Activated CD8-positive, alpha-beta memory T cell treated with anti-CD3 and anti-CD28 coated beads for 36 hours (primary cell): ENCODE data around the gene MAPK8IP2. TPM values are rescaled to one million over a fixed set of nuclear protein-coding genes. Genes with fewer than 3 reads are reported as not detected.
"Not testable (repeated sequence)": the region's sequence is repeated elsewhere in the genome, so short reads cannot be mapped to it uniquely, and the experiment has no call there.

Experiments
- CTCF ChIA-PET: fragments of 350-600 bp; sonication (Branson Sonifier 250); formaldehyde crosslinking; loops from one replicate; lab custom pipeline; 2021; ENCODE audit warnings: antibody characterized with exemption; lab: Charles Lee
- POLR2A ChIA-PET: fragments of 350-600 bp; sonication (Branson Sonifier 250); formaldehyde crosslinking; loops from one replicate; lab custom pipeline; 2021; ENCODE audit warnings: antibody characterized with exemption; lab: Charles Lee
- total RNA-seq, 2 experiments: library from RNA; stranded (reverse); gene quantifications; one replicate each; pipeline ENCODE4 v1.2.3, GENCODE V29; 2021

The MAPK8IP2 gene
- total RNA-seq, 2 experiments from 2014 or later = 0.08 to 0.11 TPM

DNA sequence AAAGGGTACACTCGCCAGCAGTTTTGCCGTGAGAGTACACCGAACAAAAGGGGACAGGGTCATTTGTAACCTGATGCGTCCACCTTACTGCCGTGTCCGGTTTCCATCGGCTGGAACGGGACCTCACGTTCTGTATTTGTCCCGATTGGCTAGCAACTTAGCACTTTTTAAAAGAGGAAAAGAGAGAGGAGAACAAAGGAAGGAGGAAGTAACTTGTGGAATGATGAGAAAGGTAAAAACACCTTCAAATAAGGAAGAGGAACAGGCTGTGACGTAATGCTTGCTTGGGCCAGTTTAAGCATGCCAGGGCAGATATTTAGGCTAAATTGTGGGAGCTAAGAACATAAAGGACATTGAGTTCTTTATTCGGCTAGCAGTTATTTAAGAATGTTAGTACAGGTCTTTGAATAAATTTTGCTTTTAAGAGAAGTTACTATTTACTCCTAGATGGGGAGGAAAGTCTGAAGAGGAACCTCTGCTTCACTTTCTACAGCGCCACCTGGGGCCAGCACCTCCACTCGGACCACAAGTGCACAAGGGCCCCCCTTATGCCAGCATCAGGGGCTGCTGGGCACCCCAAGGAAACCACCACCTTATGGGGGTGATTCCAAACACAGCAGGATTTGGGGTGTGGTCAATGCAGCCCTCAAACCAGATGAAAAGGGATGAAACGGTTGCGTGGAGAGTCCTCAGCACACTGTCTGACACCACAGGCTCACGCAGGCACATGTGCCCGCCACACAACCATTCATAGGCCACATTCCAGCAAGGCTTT, 21.5 kb downstream of the MAPK8IP2 start:
- ChIA-PET POLR2A (interaction anchor here (0.6 to 3.0 kb wide), 6 partner anchors 74 to 431 kb away, joined by 3 to 35 read pairs (median 9); partner anchors contain the start of genes LMF2, NCAPH2 and SCO2), CTCF (interaction anchor here (1.2 to 3.0 kb wide), 8 partner anchors 59 to 97 kb away, joined by 3 to 47 read pairs (median 16); partner anchors contain the start of genes KLHDC7B, SCO2, SYCE3 and TYMP)

DNA sequence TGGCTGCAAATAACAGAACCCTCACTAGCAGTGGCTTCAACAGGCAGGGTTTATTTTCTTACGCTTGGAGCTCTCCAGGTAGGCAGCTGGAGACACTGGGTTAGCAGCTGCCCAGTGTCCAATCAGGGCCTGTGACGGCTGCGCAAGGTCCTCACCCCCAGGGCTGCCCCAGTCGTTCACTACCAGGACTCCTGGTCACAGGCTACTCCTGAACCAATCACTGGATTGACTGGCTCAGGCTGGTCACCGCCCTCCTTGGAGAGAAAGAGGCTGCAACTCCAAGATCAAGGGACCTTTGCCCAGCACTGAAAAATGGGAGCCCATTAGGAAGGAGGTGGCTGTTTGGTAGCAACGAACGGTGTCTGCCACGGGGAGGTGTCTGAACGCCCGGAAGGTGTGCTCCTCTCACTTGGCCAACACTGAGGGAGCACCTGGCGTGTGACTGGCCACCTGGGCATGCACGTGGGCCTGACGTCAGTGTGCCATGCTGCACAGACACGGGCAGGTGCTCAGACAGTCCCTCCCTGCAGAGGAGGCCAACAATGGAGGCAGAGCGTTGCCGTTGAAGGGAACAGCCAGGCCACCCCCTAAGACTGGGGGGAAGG, 22.2 kb downstream of the MAPK8IP2 start:
- CTCF ChIA-PET = interaction anchor here (1.2 to 3.0 kb wide), 2 partner anchors 84 to 97 kb away, joined by 3 to 21 read pairs; partner anchors contain the start of gene SCO2
- POLR2A ChIA-PET = interaction anchor here (3.0 kb wide), 1 partner anchor 97 kb away, joined by 35 read pairs; the partner anchor contains the start of gene SCO2

DNA sequence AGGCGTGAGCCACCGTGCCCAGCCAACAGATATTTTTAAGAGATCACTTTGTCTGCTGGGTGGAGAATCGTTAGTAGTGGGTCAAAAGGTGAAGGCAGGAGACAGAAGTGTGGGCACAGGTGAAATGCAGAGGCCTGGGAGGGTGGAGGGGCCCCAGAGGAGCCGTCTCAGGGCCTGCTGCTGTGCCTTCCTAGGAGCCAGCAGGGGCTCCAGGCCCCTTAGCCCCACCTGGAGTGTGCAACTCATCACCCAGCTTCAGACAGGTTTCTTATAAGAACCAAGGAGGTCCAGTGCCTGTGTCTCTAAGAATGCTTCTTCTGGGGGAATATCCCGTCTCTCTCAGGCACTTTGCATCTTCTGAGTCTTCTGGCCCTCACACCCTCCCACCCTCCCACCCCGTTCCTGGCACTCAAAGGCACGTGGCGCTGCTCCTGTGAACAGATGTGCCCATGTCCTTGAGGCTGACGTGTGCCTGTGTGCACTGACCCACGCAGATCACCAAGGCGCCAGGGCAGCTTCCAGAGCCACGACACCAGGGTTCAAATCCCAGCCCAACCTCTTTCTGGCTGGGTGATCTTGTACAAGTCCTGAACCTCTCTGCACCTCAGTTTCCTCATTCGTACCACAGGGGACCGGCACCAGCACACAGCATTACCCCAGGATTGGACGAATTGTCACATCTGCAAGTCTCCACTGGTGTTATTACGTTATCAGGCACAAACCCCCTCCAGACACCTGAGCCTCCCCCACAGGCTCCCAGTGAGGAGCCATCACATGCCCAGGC, 23.9 kb downstream of the MAPK8IP2 start:
- ChIA-PET CTCF (no interaction called here), POLR2A (no interaction called here)

DNA sequence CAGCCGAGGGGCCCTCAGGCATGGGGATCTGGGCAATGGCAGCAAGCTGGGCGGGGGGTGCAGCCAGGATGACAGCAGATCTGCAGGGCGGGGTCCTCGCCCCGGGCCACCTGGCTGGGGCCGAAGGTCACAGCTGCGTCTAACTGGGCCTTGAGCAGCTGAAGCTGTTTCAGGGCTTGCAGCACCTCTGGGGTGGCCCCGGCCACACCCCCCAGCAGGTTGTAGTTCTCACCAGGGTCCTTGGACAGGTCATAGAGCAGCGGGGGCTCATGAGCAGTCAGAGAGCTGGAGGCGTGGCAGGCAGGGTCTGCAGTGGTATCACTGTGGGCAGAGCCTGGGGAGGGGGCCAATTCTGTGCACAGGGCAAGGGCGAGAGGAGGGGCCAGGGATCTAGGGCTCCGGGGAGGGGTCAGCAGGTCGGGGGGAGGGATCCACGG, 24.6 kb downstream of the MAPK8IP2 start:
- POLR2A ChIA-PET = no interaction called here
- CTCF ChIA-PET = no interaction called here

DNA sequence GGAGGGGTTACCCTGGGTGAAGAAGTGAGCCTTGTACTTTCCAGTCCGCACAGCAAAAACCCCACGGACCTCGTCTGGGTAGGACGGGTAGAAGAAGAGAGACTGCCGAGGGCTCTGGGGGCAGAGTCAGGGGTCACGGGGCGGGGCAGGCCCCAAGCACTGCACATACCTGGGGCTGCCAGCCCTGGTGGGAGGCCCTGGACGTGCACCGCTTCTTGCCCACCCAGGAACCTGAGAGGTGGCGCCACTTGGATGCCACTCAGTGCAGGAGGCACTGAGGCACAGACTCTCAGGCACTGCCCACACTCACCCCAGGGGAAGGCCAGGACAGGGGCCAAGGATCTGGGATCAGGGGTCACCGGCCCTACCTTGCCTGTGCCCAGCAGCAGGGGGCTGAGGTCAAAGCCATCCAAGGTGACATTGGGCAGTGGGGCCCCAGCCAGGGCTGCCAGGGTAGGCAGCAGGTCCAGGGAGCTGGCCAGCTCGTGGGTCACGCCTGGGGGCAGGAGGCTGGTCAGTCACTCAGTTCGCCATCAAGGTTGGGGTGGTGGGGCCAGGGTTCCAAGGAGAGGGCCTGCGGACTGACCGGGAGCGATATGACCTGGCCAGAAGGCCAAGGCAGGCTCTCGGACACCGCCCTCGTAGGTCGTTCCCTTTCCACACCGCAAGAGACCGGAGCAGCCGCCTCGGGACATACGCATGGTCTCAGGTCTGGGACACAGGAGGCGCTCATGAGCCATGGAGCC, 25.1 kb downstream of the MAPK8IP2 start:
- ChIA-PET POLR2A (no interaction called here), CTCF (interaction anchor here (0.8 to 1.6 kb wide), 2 partner anchors 86 to 100 kb away, joined by 3 to 4 read pairs; partner anchors contain the start of gene SCO2)

DNA sequence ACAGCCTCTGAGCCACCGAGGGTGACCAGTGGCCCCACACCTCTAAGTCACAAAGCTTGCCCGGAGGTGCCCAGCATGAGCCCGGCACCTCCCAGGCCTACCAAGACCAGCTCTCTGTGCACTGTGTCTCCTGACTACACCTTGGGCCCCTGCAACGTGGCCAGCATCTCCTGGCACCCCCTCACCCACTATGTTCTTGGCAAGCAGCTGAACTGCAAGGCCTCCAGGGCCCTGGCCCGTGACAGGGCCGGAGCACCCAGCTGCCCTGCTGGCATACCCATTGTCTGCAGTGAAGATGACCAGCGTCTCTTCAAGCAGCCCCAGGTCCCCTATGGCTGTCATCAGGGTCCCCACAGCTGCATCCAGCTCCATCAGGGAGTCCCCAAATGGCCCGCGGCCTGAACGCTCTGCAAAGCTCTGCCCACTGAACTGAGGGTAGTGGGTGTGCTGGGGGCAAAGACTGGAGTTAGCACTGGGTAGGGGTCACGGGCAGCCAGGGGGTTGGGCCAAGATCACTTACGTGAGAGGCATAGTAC, 25.8 kb downstream of the MAPK8IP2 start:
- ChIA-PET POLR2A (no interaction called here), CTCF (interaction anchor here (0.8 to 1.6 kb wide), 2 partner anchors 87 to 101 kb away, joined by 3 to 4 read pairs; partner anchors contain the start of gene SCO2)

DNA sequence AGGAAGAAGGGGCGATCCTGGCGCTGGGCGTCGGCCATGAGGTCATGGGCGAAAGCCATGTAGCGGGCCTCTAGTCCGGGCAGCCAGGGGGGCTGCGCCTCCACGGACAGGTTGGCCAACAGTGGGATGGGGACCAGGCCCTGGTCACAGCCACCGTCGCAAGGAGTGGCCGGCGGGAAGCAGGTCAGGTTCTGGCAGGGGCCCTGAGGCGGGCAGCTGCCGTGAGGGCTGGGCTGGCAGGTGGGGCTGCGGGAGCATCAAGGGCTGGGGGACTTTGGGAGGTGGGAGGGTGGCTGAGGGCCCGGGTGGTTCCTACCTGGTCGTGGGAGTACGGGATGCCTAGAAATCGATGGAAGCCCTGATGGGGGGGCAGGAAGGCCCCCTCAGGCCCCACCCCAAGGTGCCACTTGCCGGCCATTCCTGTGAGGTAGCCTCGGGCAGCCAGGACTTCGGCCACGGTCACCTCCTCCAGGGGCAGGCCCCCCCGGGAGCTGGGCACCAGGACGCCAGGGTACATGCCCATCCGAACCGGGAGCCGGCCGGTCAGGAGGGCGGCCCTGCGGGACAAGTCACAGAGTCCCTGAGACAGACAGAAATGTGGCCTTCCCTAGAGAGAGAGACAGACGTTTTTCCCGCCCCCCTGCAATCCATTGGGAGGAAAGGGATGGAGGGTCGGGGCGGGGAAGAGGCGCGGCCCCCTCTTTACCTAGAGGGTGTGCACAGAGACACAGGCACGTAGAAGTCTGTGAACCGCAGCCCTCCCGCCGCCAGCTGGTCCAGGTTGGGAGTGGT, 26.5 kb downstream of the MAPK8IP2 start:
- CTCF ChIA-PET = interaction anchor here (0.8 to 1.6 kb wide), 3 partner anchors 64 to 101 kb away, joined by 3 to 4 read pairs (median 4); partner anchors contain the start of genes SCO2 and SYCE3
- POLR2A ChIA-PET = no interaction called here

DNA sequence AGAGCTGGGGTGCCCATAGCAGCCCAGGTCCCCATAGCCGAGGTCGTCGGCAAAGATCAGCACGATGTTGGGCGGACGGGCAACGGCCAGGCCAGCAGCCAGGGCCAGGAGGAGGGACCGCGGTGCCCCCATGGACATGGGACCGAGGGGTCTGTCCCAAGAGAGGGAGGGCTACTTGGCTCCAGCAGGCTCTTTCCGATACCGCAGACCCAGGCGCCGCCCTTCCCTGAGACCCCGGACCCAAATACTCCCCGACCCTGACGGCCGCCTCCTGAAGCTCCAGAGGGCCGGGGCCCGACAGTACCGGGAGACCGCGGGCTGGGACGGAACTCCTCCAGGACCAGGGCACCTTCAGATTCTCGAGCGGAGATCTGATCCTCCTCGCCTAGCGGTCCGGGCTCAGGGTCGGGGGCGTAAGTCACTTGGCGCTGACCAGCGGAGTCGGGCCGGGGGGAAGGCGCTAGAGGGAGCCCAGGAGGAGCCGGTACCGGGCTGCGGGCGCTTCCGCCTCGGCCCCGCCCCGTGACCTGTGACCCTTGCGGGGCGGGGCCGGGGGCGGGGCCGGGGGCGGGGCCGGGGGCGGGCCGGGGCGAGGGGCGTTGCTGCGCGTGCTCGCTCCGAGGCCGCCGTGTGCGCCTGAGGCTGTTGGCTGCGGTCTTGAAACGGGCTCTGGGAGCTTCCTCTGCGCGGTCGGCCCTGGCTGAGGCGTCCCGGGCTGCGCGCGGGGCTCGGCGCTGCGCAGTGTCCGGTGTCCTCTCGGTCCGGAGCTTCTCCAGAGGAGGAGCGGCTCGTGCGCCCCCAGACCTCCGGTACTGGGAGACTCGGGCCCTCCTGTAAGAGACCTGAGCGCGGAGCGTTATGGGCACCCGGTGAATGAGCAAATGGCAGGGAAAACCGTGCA, 27.3 kb downstream of the MAPK8IP2 start, which contains the start of gene ARSA:
TSS of gene ARSA (minus strand) at position 511 of the 901 bp plus-strand sequence. CDS start at position 138, 373 bp downstream.
- POLR2A ChIA-PET = interaction anchor here (0.8 to 1.1 kb wide), 4 partner anchors 65 to 103 kb away, joined by 3 to 6 read pairs (median 4); partner anchors contain the start of genes SCO2 and SYCE3
- CTCF ChIA-PET = interaction anchor here (0.6 to 1.6 kb wide), 7 partner anchors 65 to 240 kb away, joined by 3 to 6 read pairs (median 3); partner anchors contain the start of genes KLHDC7B, SCO2 and SYCE3

DNA sequence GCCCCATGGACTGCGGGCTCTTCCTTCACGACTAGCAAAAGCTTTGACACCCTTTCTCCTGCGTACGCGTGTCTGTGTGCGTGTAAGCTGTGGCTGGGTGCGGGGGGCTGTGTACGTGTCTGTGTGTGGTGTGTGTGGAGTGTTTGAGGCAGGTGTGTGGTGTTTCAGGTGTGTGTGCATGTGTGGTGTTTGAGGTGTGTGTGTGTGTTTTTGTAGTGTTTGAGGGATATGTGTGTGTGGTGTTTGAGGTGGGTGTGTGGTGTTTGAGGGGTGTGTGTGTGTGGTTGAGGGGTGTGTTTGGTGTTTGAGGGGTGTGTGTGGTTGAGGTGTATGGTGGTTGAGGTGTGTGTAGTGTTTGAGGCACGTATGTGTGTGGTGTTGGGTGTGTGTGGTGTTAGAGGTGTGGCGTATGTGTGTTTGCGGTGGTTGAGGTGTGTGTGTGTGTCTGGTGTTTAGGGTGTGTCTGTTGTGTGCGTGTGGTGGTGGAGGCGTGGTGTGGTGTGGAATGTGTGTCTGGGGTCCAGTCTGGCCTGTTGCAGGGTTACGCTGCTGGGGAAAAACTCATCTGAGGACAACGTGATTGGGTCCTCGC, 28.0 kb downstream of the MAPK8IP2 start:
- ChIA-PET POLR2A (interaction anchor here (0.8 to 1.1 kb wide), 4 partner anchors 66 to 103 kb away, joined by 3 to 6 read pairs (median 4); partner anchors contain the start of genes SCO2 and SYCE3), CTCF (interaction anchor here (0.6 to 1.2 kb wide), 3 partner anchors 80 to 119 kb away, joined by 3 to 4 read pairs (median 3); partner anchors contain the start of gene KLHDC7B)

DNA sequence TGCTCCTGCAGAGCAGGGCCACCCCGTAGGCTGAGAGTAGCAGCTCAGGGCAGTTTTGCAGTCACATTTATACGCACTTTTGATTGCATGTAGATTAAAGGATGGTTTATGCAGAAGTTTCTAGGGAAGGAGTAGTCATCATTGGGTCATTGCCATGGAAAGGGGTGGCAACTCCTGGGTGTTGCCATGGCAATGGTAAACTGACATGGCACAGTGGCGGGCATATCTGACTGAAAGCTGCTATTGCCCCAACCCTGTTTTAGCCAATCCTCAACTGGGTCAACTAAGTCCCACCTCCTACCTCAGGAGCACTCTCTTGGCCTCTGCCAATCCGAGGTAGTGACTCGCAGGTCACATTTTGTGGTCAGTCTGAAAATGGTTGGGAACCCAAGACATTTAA, 29.8 kb downstream of the MAPK8IP2 start:
- ChIA-PET CTCF (interaction anchor here (1.0 kb wide), 1 partner anchor 105 kb away, joined by 3 read pairs; the partner anchor contains the start of gene SCO2), POLR2A (no interaction called here)

DNA sequence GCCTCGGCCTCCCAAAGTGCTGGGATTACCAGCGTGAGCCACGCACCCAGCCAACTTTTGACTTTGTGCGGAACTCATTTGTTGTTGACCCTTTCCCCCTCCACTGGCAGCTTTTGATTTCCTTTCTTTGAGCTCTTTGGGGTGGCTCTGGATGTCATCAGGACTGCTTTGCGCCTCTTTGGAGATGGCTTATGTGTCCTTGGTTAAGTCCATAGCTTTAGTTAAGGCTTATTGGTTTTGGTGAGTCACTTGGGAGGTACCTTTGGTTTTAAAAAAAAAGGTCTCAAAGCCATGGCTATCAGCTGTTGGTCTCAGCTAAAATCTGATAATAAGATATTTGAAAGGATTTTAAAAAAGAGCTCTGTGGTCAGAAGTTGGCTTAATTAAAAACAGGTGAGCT, 32.5 kb downstream of the MAPK8IP2 start:
- POLR2A ChIA-PET = interaction anchor here (0.6 kb wide), 1 partner anchor 13 kb away, joined by 4 read pairs; no protein-coding TSS in a partner anchor
- CTCF ChIA-PET = no interaction called here

DNA sequence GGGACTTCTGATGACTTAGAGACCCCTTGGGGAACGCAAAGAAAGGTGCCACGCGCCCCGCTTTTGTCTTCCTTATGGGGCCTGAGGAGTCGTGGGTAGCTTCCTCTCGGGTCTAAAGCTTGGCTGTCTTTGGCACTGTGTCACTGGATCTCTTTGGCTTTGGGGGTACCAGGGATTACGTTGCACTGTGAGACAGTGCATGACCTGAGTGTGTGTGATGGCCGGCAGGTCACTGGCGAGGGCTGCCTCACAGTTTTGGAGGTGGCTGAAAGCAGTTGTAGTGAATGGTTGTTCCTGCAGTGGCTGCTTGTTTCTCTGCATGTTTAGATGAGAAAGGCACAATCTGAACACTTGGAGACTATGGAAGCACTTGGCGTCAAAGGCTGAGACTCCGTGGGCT, 33.2 kb downstream of the MAPK8IP2 start:
- ChIA-PET POLR2A (interaction anchor here (0.6 kb wide), 1 partner anchor 14 kb away, joined by 4 read pairs; no protein-coding TSS in a partner anchor), CTCF (no interaction called here)

DNA sequence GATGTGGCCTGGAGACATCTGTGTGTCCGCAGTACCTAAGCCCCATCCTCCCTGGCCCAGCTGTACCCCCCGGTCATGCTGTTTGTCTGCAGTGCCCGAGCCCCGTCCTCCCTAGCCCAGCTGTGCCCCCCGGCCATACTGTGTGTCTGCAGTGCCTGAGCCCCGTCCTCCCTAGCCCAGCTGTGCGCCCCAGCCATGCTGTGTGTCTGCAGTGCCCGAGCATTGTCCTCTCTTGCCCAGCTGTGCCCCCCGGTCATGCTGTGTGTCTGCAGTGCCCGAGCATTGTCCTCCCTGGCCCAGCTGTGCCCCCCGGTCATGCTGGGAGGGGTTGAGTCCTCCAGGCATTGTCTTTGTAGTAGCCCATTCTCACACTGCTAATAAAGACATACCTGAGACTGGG, 35.0 kb downstream of the MAPK8IP2 start:
- ChIA-PET CTCF (no interaction called here), POLR2A (no interaction called here)

DNA sequence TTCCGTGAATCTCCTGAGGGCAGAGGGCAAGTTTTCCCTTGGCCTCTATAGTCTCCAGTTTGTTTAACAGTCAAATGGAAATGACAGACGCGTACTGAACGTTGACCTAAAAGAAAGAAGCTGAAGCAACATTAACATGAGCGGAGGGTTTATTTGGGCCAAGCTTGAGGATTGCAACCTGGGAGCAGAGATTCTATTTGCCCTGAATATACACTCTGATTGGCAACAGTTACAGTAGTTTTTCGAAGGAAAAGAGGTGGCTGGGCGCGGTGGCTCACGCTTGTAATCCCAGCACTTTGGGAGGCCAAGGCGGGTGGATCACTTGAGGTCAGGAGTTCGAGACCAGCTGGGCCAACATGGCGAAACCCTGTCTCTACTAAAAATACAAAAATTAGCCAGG, 39.7 kb downstream of the MAPK8IP2 start:
- POLR2A ChIA-PET, CTCF ChIA-PET: not testable (repeated sequence)

DNA sequence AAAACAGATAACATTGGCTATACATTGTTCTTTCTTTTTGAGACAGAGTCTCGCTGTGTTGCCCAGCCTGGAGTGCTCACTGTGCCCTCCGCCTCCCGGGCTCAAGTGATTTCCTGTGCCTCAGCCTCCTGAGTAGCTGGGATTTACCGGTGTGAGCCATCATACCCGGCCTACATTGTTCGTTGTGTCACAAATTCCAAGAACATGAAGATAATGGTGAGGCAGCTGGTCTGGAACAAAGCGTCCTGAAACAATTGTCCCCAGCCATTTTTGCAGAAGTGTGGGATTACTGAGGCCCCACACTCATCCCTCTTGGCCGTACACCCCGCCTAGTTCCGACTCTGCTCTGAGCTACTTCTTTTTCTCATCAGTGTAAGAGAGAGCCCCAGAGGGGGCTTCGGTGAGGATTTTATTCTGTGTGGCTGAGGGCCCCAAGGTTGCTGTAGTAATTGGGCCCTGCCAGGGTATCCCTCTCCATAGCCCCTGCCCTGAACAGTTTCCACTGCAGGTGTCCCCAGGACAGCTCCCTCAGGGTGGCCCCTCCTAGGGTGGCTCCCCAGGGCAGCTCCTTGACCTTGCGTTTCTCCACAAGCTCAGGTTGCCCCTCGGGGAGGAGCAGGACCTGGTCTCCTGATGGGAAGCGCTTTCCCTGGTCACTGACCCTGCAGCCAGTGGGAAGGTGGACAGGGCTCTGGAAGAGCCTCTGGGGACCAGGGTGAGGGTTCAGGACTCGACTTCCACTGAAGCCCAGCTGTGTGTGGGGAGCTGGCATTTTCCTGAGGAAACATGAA, 40.5 kb downstream of the MAPK8IP2 start:
- ChIA-PET POLR2A (no interaction called here), CTCF (no interaction called here)
